PC-3 (cell line): ENCODE results near the gene PLEKHH1.

Source experiments
- EZH2 ChIP-seq: fragments of 300-600 bp; sonication (generic); IDR thresholded peaks from one replicate; pipeline ENCODE4 v1.6.1; 2017; ENCODE audit warnings: antibody characterized with exemption, mild to moderate bottlenecking, low read length; ENCODE audit not compliant: unreplicated experiment
- EZH2phosphoT487 ChIP-seq: fragments of 300-600 bp; sonication (generic); IDR thresholded peaks from 2 replicates; pipeline ENCODE4 v1.6.1; 2018; ENCODE audit warnings: mild to moderate bottlenecking, antibody characterized with exemption, low read length, borderline replicate concordance
- TF ChIP-seq, protein P1 (sequence below): fragments of 300-600 bp; sonication (generic); conservative IDR thresholded peaks from 2 replicates; pipeline ENCODE4 v1.5.1; 2017; ENCODE audit warnings: antibody characterized with exemption, low read depth, mild to moderate bottlenecking, low read length

DNA sequence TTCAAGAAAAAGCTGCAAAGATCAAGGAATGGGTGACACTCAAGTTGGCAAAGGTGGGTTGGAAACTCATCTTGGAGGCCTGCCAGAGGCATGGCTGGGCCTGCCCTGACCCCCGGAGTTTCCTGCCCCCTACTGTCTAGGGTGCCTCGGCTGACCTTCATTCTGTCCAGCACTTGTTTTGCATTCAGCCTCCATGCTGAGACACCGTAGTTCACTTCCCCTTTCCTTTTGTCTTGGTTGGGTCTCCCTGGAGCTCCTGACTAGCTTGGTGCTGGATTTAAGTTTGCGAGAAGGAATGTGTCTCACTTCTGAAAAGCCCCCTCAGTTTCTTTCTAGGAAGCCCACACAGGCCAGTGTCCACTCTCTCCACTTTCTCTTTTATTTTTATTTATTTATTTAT is 26.5 kb downstream of the PLEKHH1 start:
- TF ChIP-seq, protein P1, sequence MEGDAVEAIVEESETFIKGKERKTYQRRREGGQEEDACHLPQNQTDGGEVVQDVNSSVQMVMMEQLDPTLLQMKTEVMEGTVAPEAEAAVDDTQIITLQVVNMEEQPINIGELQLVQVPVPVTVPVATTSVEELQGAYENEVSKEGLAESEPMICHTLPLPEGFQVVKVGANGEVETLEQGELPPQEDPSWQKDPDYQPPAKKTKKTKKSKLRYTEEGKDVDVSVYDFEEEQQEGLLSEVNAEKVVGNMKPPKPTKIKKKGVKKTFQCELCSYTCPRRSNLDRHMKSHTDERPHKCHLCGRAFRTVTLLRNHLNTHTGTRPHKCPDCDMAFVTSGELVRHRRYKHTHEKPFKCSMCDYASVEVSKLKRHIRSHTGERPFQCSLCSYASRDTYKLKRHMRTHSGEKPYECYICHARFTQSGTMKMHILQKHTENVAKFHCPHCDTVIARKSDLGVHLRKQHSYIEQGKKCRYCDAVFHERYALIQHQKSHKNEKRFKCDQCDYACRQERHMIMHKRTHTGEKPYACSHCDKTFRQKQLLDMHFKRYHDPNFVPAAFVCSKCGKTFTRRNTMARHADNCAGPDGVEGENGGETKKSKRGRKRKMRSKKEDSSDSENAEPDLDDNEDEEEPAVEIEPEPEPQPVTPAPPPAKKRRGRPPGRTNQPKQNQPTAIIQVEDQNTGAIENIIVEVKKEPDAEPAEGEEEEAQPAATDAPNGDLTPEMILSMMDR = no peak
- TF ChIP-seq EZH2 = no peak
- TF ChIP-seq EZH2phosphoT487 = no peak
